H1 (cell line): ENCODE measurements around the gene ANKS1B. TPM values are rescaled to one million over a fixed set of nuclear protein-coding genes. Genes with fewer than 3 reads are reported as not detected.

Experiments used
- JUN ChIP-seq: IDR thresholded peaks from 2 replicates; pipeline ENCODE4 v1.6.1; 2011; ENCODE audit warnings: low read depth, mild to moderate bottlenecking, improper control_type of control experiment, low read length
- TEAD4 ChIP-seq: IDR thresholded peaks from 2 replicates; pipeline ENCODE4 v1.6.1; 2012; ENCODE audit warnings: low read depth, low read length, inconsistent platforms, mixed read lengths
- polyA plus RNA-seq, 7 experiments: library from polyadenylated mRNA; depleted of rRNA in 3 of 7; stranded (reverse) in 5 of 7; unstranded in 2 of 7; fragments of >200 nt in 5 of 7; fragments of 200-250 nt in 2 of 7; gene quantifications; 1 replicate in 5 of 7; 2 replicates in 1 of 7; 4 replicates in 1 of 7; pipeline versions ENCODE4 v1.2.1 to v1.2.3, GENCODE V29; 2011 to 2013; ENCODE audit warnings: missing spikeins in 2 of 7, mixed read lengths in 2 of 7
- total RNA-seq: library from RNA; stranded (reverse); fragmentation: NEBNext Ultra II Directional; extraction: Animal tissue kit (Norgen Biotek cat#: 25700); gene quantifications from 2 replicates; pipeline ENCODE4 v1.2.1, GENCODE V29; 2021

ANKS1B gene
- total and polyA plus RNA-seq, 2 of the 8 experiments (the other 6 are each of a cell fraction or from before 2014, with no cell fraction given): 2.7 to 6.1 TPM

DNA sequence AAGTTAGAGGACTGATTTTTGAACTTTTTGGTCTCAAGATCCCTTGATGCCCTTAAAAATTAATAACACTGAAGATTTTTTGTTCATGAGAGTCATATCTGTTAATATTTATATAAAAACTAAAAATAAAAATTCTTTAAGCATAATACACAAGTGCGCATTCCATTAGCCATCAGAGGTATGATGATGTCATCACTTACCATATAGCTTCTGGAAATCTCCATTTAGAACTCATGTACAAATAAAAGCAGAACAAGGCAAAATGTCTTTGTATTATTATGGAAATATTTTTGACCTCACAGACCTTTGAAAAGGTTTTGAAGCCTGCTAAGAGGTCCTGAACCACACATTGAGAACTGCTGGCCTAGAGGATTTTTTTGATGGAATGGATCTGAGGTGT, 551.6 kb downstream of the ANKS1B start (continued):
- TF ChIP-seq JUN (no peak), TEAD4 (no peak)
